ENCODE results near the gene CCR3.

Gene CCR3

DNA sequence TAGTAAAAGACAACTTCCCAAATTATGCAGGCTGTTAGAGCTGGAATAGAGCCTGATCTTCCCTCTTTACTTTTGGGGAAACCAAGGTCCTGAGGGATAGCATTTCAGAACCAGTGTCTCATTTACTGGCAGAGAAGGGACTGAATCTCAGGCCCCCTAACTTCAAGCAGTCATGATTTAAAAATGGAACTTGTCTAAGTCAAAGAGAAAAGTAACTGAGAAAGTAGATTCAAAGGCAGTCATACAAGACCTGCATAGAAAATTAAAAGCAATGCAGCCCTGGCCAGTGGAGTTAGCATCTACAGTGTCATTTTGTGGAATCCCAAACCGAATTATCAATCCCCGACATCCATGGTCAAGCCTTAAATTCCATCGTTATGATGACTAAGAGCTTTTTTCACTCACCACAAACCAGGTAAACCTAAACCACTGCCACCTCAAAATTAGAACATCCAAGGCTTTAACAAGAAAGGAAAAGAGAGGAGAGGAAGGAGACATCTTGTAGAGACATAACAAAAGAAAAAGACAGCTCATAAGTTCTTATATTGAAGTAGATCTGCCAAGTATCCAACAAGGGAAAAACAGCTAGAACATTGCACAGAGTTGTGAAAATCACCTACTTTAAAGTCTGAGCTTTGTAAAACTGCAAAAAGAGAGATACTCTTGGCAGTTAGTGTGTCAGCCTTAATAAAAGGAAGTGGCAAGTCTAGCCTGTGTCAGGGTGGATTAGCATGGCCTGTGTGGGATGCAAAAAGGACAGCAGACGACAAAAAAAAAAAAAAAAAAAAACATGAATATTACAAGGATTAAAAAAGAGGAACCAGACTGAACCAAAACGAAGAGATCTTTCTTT is 57.6 kb downstream of the CCR3 start:
- DNase-seq, result no peak

DNA sequence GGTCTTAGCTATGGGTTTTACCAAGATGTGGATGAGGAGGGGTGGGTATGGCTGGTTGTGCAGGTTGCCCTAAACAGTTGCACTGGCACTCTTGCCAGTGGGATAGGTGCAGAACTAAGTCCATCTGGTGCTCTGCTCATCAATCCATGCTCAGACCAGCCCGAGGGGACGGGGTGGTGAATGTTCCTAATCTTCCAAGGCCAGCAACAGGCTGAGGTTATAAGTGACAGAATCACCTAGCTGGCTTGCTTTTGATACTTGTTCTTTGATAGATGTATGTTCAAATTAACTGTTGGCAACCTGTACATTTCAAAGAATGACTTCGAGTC is 58.2 kb downstream of the CCR3 start:
- DNase-seq, result no peak

DNA sequence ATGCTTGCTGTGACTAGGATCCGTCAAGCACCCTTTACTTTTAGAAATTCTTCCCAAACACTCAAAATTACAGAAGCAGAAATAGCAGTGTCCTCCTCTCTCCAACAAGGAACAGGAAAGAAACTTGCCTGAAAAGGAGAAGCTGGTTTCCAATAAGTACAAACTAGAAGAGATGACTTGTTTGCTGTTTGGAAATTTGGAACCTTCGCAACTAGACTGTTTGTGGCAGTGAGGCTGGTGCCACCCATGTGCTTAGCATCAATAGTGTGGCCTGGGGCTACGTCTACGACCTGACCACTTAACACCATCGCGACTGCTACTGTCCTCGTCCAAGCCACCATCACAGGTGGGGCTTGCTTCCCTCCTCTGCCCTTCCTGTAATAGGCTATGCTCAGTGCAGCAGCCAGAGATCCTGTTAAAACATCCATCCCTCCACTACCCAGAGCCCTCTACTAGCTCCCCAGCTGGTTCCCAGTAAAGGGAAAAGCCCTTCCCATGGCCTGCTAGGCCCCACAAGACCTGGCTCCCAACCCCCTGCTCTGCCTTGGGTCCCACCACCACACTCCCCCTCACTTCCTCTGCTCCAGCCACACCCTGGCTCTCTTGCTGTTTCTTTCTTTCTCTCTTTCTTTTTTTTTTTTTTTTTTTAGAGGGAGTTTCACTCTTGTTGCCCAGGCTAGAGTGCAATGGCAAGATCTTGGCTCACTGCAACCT is 59.0 kb downstream of the CCR3 start:
- DNase-seq, result no peak

DNA sequence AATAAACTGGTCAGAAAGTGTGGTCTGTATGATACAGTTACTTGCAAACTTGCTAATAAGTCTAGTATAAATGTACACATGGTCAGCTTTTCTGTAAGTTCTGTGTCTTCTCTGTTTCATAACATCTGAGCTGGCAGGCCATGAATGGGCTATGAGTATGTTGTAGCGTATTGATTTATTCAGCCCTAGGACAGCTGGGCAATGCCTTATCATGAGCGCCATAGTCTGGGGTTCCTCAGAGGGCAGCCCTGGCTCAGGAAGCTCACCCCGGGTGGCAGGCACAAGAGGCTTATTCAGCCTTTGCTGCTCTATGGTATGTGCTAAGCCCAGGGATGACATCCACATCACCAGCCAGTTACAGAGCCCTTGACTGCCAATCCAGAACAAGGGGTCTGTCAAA is 61.0 kb downstream of the CCR3 start:
- no peak for DNase-seq

DNA sequence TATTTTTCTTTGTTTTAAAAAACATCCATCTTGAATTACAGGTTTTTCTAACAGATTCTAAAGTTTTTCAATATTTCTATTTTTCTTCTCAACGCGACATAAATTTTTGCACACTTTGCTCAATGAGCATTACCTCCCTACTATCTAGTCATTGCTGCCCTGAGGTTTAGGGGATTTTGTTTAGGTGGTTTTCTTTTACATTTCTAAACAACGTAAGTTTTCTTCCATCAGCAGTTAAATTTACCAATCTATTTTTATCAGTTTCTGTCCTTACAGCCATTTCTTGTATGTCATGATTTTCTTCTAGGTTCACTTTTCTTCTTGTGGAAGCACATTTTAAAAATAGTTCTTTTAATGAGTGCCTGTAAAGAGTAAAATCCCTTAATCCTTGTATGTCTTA is 62.5 kb downstream of the CCR3 start:
- DNase-seq, result no peak

DNA sequence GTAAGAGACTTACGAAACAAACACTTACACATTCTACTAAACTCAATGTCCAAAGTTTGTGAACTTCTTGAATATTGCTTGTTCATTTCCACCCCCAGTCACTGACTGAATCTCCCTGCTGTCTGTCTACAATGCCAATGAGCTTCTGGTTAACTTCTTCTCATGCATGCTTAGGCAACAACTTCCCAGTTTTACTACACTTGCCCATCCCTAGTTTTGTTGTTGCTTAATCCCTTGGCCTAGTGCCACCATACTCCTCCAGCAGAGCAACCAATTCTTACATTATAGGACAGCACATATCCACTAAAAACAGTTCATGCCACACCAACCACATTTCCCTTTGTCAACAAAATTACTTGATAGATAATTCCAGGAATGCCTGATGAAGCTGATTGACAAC is 70.7 kb downstream of the CCR3 start:
- DNase-seq, result no peak

DNA sequence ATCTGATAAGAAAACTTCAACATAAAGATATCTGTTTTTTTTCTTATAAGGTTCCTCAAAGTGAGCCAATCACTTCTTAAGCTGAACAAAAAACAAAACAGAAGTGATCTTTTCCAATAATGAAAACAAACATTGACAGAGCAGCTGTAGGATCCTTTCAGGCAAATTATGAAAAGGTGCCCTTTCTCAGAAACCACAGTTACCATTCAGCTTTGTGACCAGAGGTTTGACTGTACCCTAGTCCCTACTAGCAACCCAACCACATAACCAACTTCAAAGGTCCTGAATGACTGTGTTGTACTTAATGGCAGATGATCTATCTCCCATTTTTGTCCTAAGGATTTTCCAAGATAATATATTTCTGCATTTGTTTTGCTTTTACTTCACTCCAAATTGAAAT is 72.3 kb downstream of the CCR3 start:
- no peak for DNase-seq

DNA sequence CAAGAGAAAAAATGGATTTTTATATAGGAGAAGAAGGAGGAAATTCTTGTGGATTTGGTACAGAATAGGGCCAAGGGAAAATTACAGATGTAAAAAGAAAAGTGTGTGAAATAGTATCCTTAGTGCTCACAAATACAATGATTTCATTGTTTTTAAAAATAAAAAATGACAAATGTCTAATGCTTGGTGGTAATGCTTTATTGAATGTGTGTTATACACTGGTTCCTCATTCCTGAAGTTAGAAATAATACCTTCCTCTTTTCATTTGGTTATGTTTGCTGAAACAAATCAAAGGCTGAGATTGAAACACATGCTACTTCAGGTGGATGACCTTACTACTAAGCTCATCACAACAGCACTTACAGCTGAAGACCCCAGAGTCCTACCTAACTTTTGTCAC is 73.9 kb downstream of the CCR3 start:
- DNase-seq, result no peak

Data from cortex of kidney (tissue), 1 donor.